ENCODE measurements around the gene ZDHHC13. TPM values are rescaled to one million over a fixed set of nuclear protein-coding genes. Genes with fewer than 3 reads are reported as not detected.

ZDHHC13 gene
- total and polyA plus RNA-seq, 2 of the 8 experiments (the other 6 are each of a cell fraction or from before 2014, with no cell fraction given), result 22.4 to 24.1 TPM

- no peak overlapping the region for H2BK12ac ChIP-seq (ENCODE audit: low read depth, low read length)
- H4K5ac ChIP-seq (ENCODE audit: insufficient read length, low read depth, low read length), result no peak overlapping the region
- no peak overlapping the region for H2AFZ ChIP-seq (ENCODE audit: low read length)
- H3K79me2 ChIP-seq (ENCODE audit: control insufficient read depth in 1 of 2, insufficient read depth in 2 of 2, low read length in 2 of 2), result no peaks in the 10 kb centered on the region
- no peaks in the 10 kb centered on the region for H3K23me2 ChIP-seq (ENCODE audit: low read depth, low read length)
- no peak overlapping the region for H3K4ac ChIP-seq (replicated peaks; ENCODE audit: insufficient read length, low read depth, low read length)
- H3K18ac ChIP-seq (ENCODE audit: extremely low read depth, low read length), result no peak overlapping the region
- no peak overlapping the region for H4K91ac ChIP-seq (replicated peaks; ENCODE audit: insufficient read length, low read length)
- no peak overlapping the region for H3K9ac ChIP-seq (replicated peaks in 1 of 4; ENCODE audit: extremely low read depth in 1 of 4, low read depth in 3 of 4, low read length in 3 of 4)
- no peak overlapping the region for H2BK15ac ChIP-seq (ENCODE audit: low read length)
- H2BK5ac ChIP-seq (ENCODE audit: low read depth, low read length), result no peak overlapping the region
- no peak overlapping the region for H3K14ac ChIP-seq (ENCODE audit: insufficient read length)
- no peak overlapping the region for H2BK20ac ChIP-seq (ENCODE audit: low read length)
- ChIA-PET POLR2A (ENCODE audit: partially characterized antibody) (interaction anchor here (0.8 kb wide), 1 partner anchor 9 kb away, joined by 3 read pairs; no protein-coding TSS in a partner anchor), CTCF (ENCODE audit: partially characterized antibody) (interaction anchor here (2.0 kb wide), 1 partner anchor 146 kb away, joined by 5 read pairs; no protein-coding TSS in a partner anchor)
- H3K23ac ChIP-seq (ENCODE audit: insufficient read length), result no peak overlapping the region
- DNase-seq (ENCODE audit: low read depth in 1 of 2, low spot score in 2 of 2) (no peak), FAIRE-seq (no peak)
- no peaks in the 10 kb centered on the region for H4K20me1 ChIP-seq (replicated peaks in 1 of 2; ENCODE audit: control insufficient read depth in 1 of 2, insufficient read depth in 2 of 2, low read length in 2 of 2)
- TF ChIP-seq SP4 (IDR thresholded peaks at IDR 0.05; ENCODE audit: low read length) (no peak), POU5F1 (IDR thresholded peaks at IDR 0.05; ENCODE audit: low read depth, low read length) (no peak), MAX (IDR thresholded peaks at IDR 0.05) (no peak), CEBPB (IDR thresholded peaks at IDR 0.05; ENCODE audit: low read depth, low read length) (no peak), RBBP5 (IDR thresholded peaks at IDR 0.05; ENCODE audit: borderline replicate concordance, low read depth, low read length) (no peak), JUN (IDR thresholded peaks at IDR 0.05; ENCODE audit: low read depth, low read length) (no peak), SP2 (IDR thresholded peaks at IDR 0.05; ENCODE audit: low read length) (no peak), BRCA1 (IDR thresholded peaks at IDR 0.05; ENCODE audit: low read depth, low read length) (no peak), JUND (IDR thresholded peaks at IDR 0.05; ENCODE audit: low read length) (no peak), ASH2L (IDR thresholded peaks at IDR 0.05; ENCODE audit: low read length) (no peak)
- H3K4me2 ChIP-seq (ENCODE audit: insufficient read depth in 1 of 2, low read depth in 2 of 2, low read length in 2 of 2), result no peak overlapping the region
- peaks cover 0 to 3% (median 0%) of the 10 kb centered on the region in 4 experiments; a peak in 1 of 7 replicates for H3K4me1 ChIP-seq (replicated peaks in 1 of 4; ENCODE audit: control insufficient read depth in 3 of 4, insufficient read depth in 4 of 4, low read length in 3 of 4)
- no peaks in the 10 kb centered on the region for H3K9me3 ChIP-seq (ENCODE audit: insufficient read depth in 2 of 2, low read depth in 1 of 2, low read length in 1 of 2)
- no peak overlapping the region for H2AK5ac ChIP-seq (ENCODE audit: low read depth, low read length)
- no peak overlapping the region for H2BK120ac ChIP-seq (replicated peaks; ENCODE audit: low read depth, low read length)
- H3K27ac ChIP-seq (ENCODE audit: low read depth, low read length), result no peak overlapping the region
- no peak overlapping the region for H3K56ac ChIP-seq (replicated peaks; ENCODE audit: insufficient read length, low read depth, low read length)
- H4K8ac ChIP-seq (ENCODE audit: extremely low read depth, insufficient read depth, low read length), result no peak overlapping the region
- H3K4me3 ChIP-seq (ENCODE audit: extremely low read depth in 1 of 4, insufficient read depth in 2 of 4, low read depth in 3 of 4, low read length in 4 of 4), result no peak overlapping the region
- 60% methylated on average over 3 of the region's 3 CpGs; no CpG with 5 or more reads in 1 of the 2 experiments for WGBS, 2 experiments (ENCODE audit: extremely low coverage in 1 of 2, insufficient coverage in 1 of 2, insufficient read length in 1 of 2, insufficient replicate concordance in 2 of 2, low coverage in 1 of 2, low lambda C conversion rate in 2 of 2, missing lambda C conversion rate in 1 of 2)
- no peaks in the 10 kb centered on the region for H3K79me1 ChIP-seq (ENCODE audit: low read depth, low read length)
- H3K36me3 ChIP-seq (ENCODE audit: control insufficient read depth in 2 of 4, insufficient read depth in 4 of 4, low read length in 3 of 4), result no peaks in the 10 kb centered on the region
- no peaks in the 10 kb centered on the region for H3K27me3 ChIP-seq (replicated peaks in 1 of 4; ENCODE audit: control insufficient read depth in 3 of 4, extremely low read depth in 1 of 4, insufficient read depth in 3 of 4, low read length in 3 of 4)
Observed at GRCh38 chr11:19216709-19217374, 99.9 kb downstream of the ZDHHC13 start.
